H9 (cell line): ENCODE measurements around the gene SDK2. TPM values are rescaled to one million over a fixed set of nuclear protein-coding genes. Genes with fewer than 3 reads are reported as not detected.

Experiments
- DNase-seq: peaks from one replicate; pipeline ENCODE4 v3.0.0-alpha.2; 2017
- H2AFZ ChIP-seq: one replicate; pipeline ENCODE4 v1.6.1; 2013; ENCODE audit warnings: mild to moderate bottlenecking, low read length, control low read depth, moderate library complexity
- H2AK5ac ChIP-seq: 2 replicates; pipeline ENCODE4 v1.6.1; 2013; ENCODE audit warnings: low read length, control low read depth, mixed read lengths; ENCODE audit not compliant: insufficient read length
- H2BK120ac ChIP-seq: one replicate; pipeline ENCODE4 v1.6.1; 2013; ENCODE audit warnings: low read depth, mild to moderate bottlenecking, low read length, control low read depth, inconsistent platforms; ENCODE audit not compliant: poor library complexity, severe bottlenecking
- H2BK12ac ChIP-seq: 2 replicates; pipeline ENCODE4 v1.6.1; 2013; ENCODE audit warnings: low read length, control low read depth, mixed read lengths, low read depth; ENCODE audit not compliant: insufficient read length
- H2BK15ac ChIP-seq: 2 replicates; pipeline ENCODE4 v1.6.1; 2013; ENCODE audit warnings: low read depth, low read length, control low read depth
- H2BK20ac ChIP-seq: one replicate; pipeline ENCODE4 v1.6.1; 2013; ENCODE audit warnings: low read depth, mild to moderate bottlenecking, low read length, control low read depth, inconsistent platforms; ENCODE audit not compliant: poor library complexity, severe bottlenecking
- H2BK5ac ChIP-seq: 2 replicates; pipeline ENCODE4 v1.6.1; 2013; ENCODE audit warnings: low read length, control low read depth, mixed read lengths; ENCODE audit not compliant: insufficient read length
- H3K14ac ChIP-seq: 2 replicates; pipeline ENCODE4 v1.6.1; 2013; ENCODE audit warnings: low read length, control low read depth; ENCODE audit not compliant: insufficient read depth
- H3K18ac ChIP-seq: 2 replicates; pipeline ENCODE4 v1.6.1; 2013; ENCODE audit warnings: low read depth, mild to moderate bottlenecking, mixed read lengths, low read length, control low read depth; ENCODE audit not compliant: insufficient read length
- H3K23ac ChIP-seq: 2 replicates; pipeline ENCODE4 v1.6.1; 2013; ENCODE audit warnings: low read length, control low read depth, mixed read lengths, low read depth; ENCODE audit not compliant: insufficient read length
- H3K23me2 ChIP-seq: 2 replicates; pipeline ENCODE4 v1.6.1; 2013; ENCODE audit warnings: low read depth, mild to moderate bottlenecking, mixed read lengths, low read length, control low read depth; ENCODE audit not compliant: insufficient read length, poor library complexity, severe bottlenecking
- H3K27ac ChIP-seq: 2 replicates; pipeline ENCODE4 v1.5.1; 2013; ENCODE audit warnings: low read length, control low read depth, mixed read lengths, low read depth; ENCODE audit not compliant: insufficient read length
- H3K27me3 ChIP-seq: 2 replicates; pipeline ENCODE4 v1.6.1; 2013; ENCODE audit warnings: low read length, control low read depth, inconsistent platforms; ENCODE audit not compliant: insufficient read depth
- H3K4ac ChIP-seq: 2 replicates; pipeline ENCODE4 v1.6.1; 2013; ENCODE audit warnings: low read depth, mild to moderate bottlenecking, control low read depth, inconsistent platforms, low read length, moderate library complexity
- H3K4me1 ChIP-seq: 2 replicates; pipeline ENCODE4 v1.6.1; 2013; ENCODE audit warnings: low read length, control low read depth, inconsistent platforms; ENCODE audit not compliant: insufficient read depth
- H3K4me2 ChIP-seq: 2 replicates; pipeline ENCODE4 v1.6.1; 2013; ENCODE audit warnings: low read length, control low read depth, mixed read lengths; ENCODE audit not compliant: insufficient read length, insufficient read depth
- H3K56ac ChIP-seq: 2 replicates; pipeline ENCODE4 v1.6.1; 2013; ENCODE audit warnings: low read depth, mild to moderate bottlenecking, mixed read lengths, low read length, control low read depth; ENCODE audit not compliant: insufficient read length
- H3K79me1 ChIP-seq: 2 replicates; pipeline ENCODE4 v1.6.1; 2013; ENCODE audit warnings: low read depth, mild to moderate bottlenecking, moderate library complexity, low read length, control low read depth, inconsistent platforms; ENCODE audit not compliant: insufficient read depth, poor library complexity, severe bottlenecking
- H3K79me2 ChIP-seq: 2 replicates; pipeline ENCODE4 v1.6.1; 2013; ENCODE audit warnings: low read length, control low read depth, inconsistent platforms; ENCODE audit not compliant: insufficient read depth
- H3K9ac ChIP-seq: 2 replicates; pipeline ENCODE4 v1.6.1; 2013; ENCODE audit warnings: low read length, control low read depth, mixed read lengths; ENCODE audit not compliant: insufficient read length; ENCODE audit errors: extremely low read depth
- H3K9me3 ChIP-seq: one replicate; pipeline ENCODE4 v1.6.1; 2013; ENCODE audit warnings: low read depth, low read length, inconsistent platforms; ENCODE audit not compliant: control insufficient read depth
- H3T11ph ChIP-seq: one replicate; pipeline ENCODE4 v1.6.1; 2013; ENCODE audit warnings: mild to moderate bottlenecking, low read length, control low read depth, inconsistent platforms
- H4K20me1 ChIP-seq: one replicate; pipeline ENCODE4 v1.6.1; 2013; ENCODE audit not compliant: control insufficient read depth, insufficient read length, insufficient read depth
- H4K5ac ChIP-seq: 2 replicates; pipeline ENCODE4 v1.6.1; 2013; ENCODE audit warnings: low read depth, mild to moderate bottlenecking, mixed read lengths, low read length, control low read depth; ENCODE audit not compliant: insufficient read length
- H4K8ac ChIP-seq: replicated peaks from 2 replicates; pipeline ENCODE4 v1.6.1; 2013; ENCODE audit warnings: low read length, control low read depth, mixed read lengths, low read depth; ENCODE audit not compliant: insufficient read length
- H4K91ac ChIP-seq: 2 replicates; pipeline ENCODE4 v1.6.1; 2013; ENCODE audit warnings: low read depth, mild to moderate bottlenecking, moderate library complexity, mixed read lengths, low read length, control low read depth; ENCODE audit not compliant: insufficient read length
- H3K27ac Mint-ChIP-seq, 3 experiments: 2 replicates in 2 of 3; 3 replicates in 1 of 3; pipeline ENCODE4 v1.8.0; 2020 to 2021; ENCODE audit warnings: mixed read lengths in 3 of 3, mild to moderate bottlenecking in 1 of 3, moderate library complexity in 1 of 3
- H3K27me3 Mint-ChIP-seq: 2 replicates; pipeline ENCODE4 v1.8.0; 2021; ENCODE audit warnings: low read depth, mild to moderate bottlenecking, moderate library complexity, mixed read lengths
- H3K36me3 Mint-ChIP-seq, 3 experiments: 2 replicates in 2 of 3; 3 replicates in 1 of 3; pipeline ENCODE4 v1.8.0; 2020 to 2021; ENCODE audit warnings: low read depth in 3 of 3, mixed read lengths in 3 of 3; ENCODE audit not compliant: insufficient read depth in 1 of 3
- H3K4me1 Mint-ChIP-seq, 2 experiments: 2 replicates each; pipeline ENCODE4 v1.8.0; 2020; ENCODE audit warnings: mixed read lengths in 2 of 2
- H3K4me3 Mint-ChIP-seq, 2 experiments: 2 replicates in 1 of 2; 3 replicates in 1 of 2; pipeline ENCODE4 v1.8.0; 2020 to 2021; ENCODE audit warnings: mild to moderate bottlenecking in 2 of 2, mixed read lengths in 2 of 2, moderate library complexity in 1 of 2
- H3K9me3 Mint-ChIP-seq, 2 experiments: 2 replicates in 1 of 2; 3 replicates in 1 of 2; pipeline ENCODE4 v1.8.0; 2020; ENCODE audit warnings: mild to moderate bottlenecking in 2 of 2, mixed read lengths in 2 of 2, moderate library complexity in 1 of 2
- CTCF ChIP-seq: fragments of 200-600 bp; sonication (generic); conservative IDR thresholded peaks from 3 replicates; pipeline ENCODE4 v1.8.0; 2021; ENCODE audit warnings: antibody characterized with exemption, mild to moderate bottlenecking
- WGBS: extraction: QIAGEN DNeasy Blood & Tissue Kit; methylation state at CpG from one replicate; pipeline ENCODE4 v1.1.7; 2013; ENCODE audit warnings: missing lambda C conversion rate, low lambda C conversion rate, mixed read lengths; ENCODE audit not compliant: insufficient read length; ENCODE audit errors: extremely low coverage; 5-methylcytosine and 5-hydroxymethylcytosine counted together
- total RNA-seq: library from RNA; stranded (reverse); gene quantifications from 2 replicates; pipeline ENCODE4 v1.2.1, GENCODE V29; 2021

SDK2 gene
- total RNA-seq, 1 experiment from 2014 or later: 9.1 TPM

DNA sequence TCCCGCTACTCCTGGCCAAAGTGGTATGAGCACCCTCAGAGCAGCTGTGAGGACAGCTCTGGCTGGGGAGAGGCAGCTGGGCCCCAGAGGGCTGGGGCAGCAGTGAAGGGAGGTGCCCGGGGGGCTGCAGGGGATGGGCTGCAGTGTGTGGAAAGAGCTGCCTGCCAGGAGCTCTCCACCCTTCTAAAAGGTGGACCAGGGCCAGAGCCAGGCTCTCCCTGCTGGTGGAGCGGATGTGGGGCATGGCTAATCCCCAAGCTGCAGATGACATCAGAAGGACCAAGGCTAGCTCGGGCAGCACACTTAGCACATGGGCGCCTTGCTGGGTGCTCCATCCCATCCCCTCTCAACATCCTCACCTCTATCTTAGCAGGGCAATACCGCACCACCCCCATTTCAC, 103.1 kb downstream of the SDK2 start:
- no peak overlapping the region for H3K4me2 ChIP-seq
- H2AFZ ChIP-seq: no peak overlapping the region
- no peak overlapping the region for H2BK15ac ChIP-seq
- no peaks in the 10 kb centered on the region for H3K23me2 ChIP-seq
- no peaks in the 10 kb centered on the region for H3K9me3 ChIP-seq
- WGBS: no CpG with 5 or more reads among the region's 6 CpGs
- no peak overlapping the region for H3K9ac ChIP-seq
- no peak for TF ChIP-seq CTCF
- Mint-ChIP-seq H3K4me1 (peaks cover 38 to 67% of the 10 kb centered on the region in 2 experiments), H3K9me3 (no peaks in the 10 kb centered on the region), H3K27ac (peak overlapping the region in 1 of 3 experiments; percentile 25; a peak in 1 of 7 replicates), H3K4me3 (no peak overlapping the region), H3K36me3 (no peaks in the 10 kb centered on the region), H3K27me3 (no peaks in the 10 kb centered on the region; the same call in 1 of the 2 replicates)
- no peak overlapping the region for H2BK120ac ChIP-seq
- H3K4ac ChIP-seq: no peak overlapping the region
- no peaks in the 10 kb centered on the region for H3K4me1 ChIP-seq
- DNase-seq: no peak
- H3K27me3 ChIP-seq: no peaks in the 10 kb centered on the region
- no peak overlapping the region for H3K56ac ChIP-seq
- no peak overlapping the region for H2BK5ac ChIP-seq
- no peak overlapping the region for H3K14ac ChIP-seq
- H2AK5ac ChIP-seq: no peak overlapping the region
- no peak overlapping the region for H2BK20ac ChIP-seq
- H3K23ac ChIP-seq: no peak overlapping the region
- H4K5ac ChIP-seq: no peak overlapping the region
- no peak overlapping the region for H4K91ac ChIP-seq
- no peak overlapping the region for H3K27ac ChIP-seq
- H3K79me2 ChIP-seq: no peaks in the 10 kb centered on the region
- H3K79me1 ChIP-seq: no peaks in the 10 kb centered on the region
- no peak overlapping the region for H4K8ac ChIP-seq
- no peak overlapping the region for H3K18ac ChIP-seq
- no peak overlapping the region for H3T11ph ChIP-seq
- no peaks in the 10 kb centered on the region for H4K20me1 ChIP-seq
- H2BK12ac ChIP-seq: no peak overlapping the region
